Osteoblast (primary cell): ENCODE measurements around the gene C5AR1. TPM values are rescaled to one million over a fixed set of nuclear protein-coding genes. Genes with fewer than 3 reads are reported as not detected.
A peak's percentile ranks its signal among the peaks of the same experiment; 100 is the strongest.

Experiments
- DNase-seq: peaks from one replicate; pipeline ENCODE4 v3.0.0; 2011; ENCODE audit warnings: low spot score, mixed read lengths; ENCODE audit not compliant: insufficient read length; ENCODE audit errors: missing footprints
- H2AFZ ChIP-seq: 2 replicates; pipeline ENCODE4 v1.6.0; 2011; ENCODE audit warnings: mild to moderate bottlenecking, low read length
- H3K27ac ChIP-seq: 2 replicates; pipeline ENCODE4 v1.5.1; 2011; ENCODE audit warnings: mild to moderate bottlenecking, low read depth, low read length, moderate library complexity
- H3K27me3 ChIP-seq: 2 replicates; pipeline ENCODE4 v1.6.0; 2012; ENCODE audit warnings: mild to moderate bottlenecking, control low read depth, inconsistent platforms, low read length, moderate library complexity; ENCODE audit not compliant: insufficient read depth
- H3K36me3 ChIP-seq: 2 replicates; pipeline ENCODE4 v1.5.1; 2011; ENCODE audit warnings: mild to moderate bottlenecking, low read length, control low read depth, moderate library complexity; ENCODE audit not compliant: insufficient read depth
- H3K4me1 ChIP-seq: 2 replicates; pipeline ENCODE4 v1.5.1; 2011; ENCODE audit warnings: mild to moderate bottlenecking, low read length, control low read depth, moderate library complexity; ENCODE audit not compliant: insufficient read depth
- H3K4me2 ChIP-seq: 2 replicates; pipeline ENCODE4 v1.6.0; 2011; ENCODE audit warnings: mild to moderate bottlenecking, low read length; ENCODE audit not compliant: insufficient read depth
- H3K4me3 ChIP-seq: fragments of 200-600 bp; sonication (generic); 3 replicates; pipeline ENCODE4 v1.5.1; 2012; ENCODE audit warnings: mild to moderate bottlenecking, low read length, inconsistent platforms; ENCODE audit not compliant: insufficient read depth
- H3K79me2 ChIP-seq: 2 replicates; pipeline ENCODE4 v1.6.0; 2012; ENCODE audit warnings: mild to moderate bottlenecking, low read length, control low read depth, inconsistent platforms; ENCODE audit not compliant: insufficient read depth
- H3K9me3 ChIP-seq: 2 replicates; pipeline ENCODE4 v1.5.1; 2011; ENCODE audit warnings: low read depth, low read length, control low read depth
- H4K20me1 ChIP-seq: 2 replicates; pipeline ENCODE4 v1.6.0; 2012; ENCODE audit warnings: mild to moderate bottlenecking, low read length, control low read depth; ENCODE audit not compliant: insufficient read depth
- CTCF ChIP-seq: IDR thresholded peaks from 2 replicates; pipeline ENCODE4 v1.5.1; 2011; ENCODE audit warnings: mild to moderate bottlenecking, low read depth, low read length, moderate library complexity; ENCODE audit errors: extremely low read depth
- total RNA-seq: library from RNA; depleted of rRNA; stranded (reverse); fragments of >200 nt; gene quantifications from 2 replicates; pipeline ENCODE4 v1.2.3, GENCODE V29; 2012

C5AR1 gene
- total RNA-seq, 1 donor, result 0.72 TPM

- H3K36me3 ChIP-seq, result peaks cover 32% of the 10 kb centered on the region
Observed at GRCh38 chr19:47351548-47351947, 41.9 kb downstream of the C5AR1 start.

GRCh38 chr19:47352095-47352494 is 42.4 kb downstream of the C5AR1 start:
- Histone ChIP-seq H3K27me3 (no peaks in the 10 kb centered on the region), H3K4me1 (peaks cover 9% of the 10 kb centered on the region), H2AFZ (no peak overlapping the region), H3K4me3 (no peak overlapping the region), H4K20me1 (peaks cover 3% of the 10 kb centered on the region), H3K27ac (no peak overlapping the region), H3K4me2 (no peak overlapping the region), H3K36me3 (peaks cover 38% of the 10 kb centered on the region), H3K9me3 (no peaks in the 10 kb centered on the region), H3K79me2 (peaks cover 40% of the 10 kb centered on the region)
- peak; percentile 37 for DNase-seq
- TF ChIP-seq CTCF, result no peak

More at GRCh38 chr19:47351548-47351947, 41.9 kb downstream of the C5AR1 start:
- DNase-seq, result peak; percentile 90
- Histone ChIP-seq H3K27ac (no peak overlapping the region), H3K9me3 (no peaks in the 10 kb centered on the region), H3K27me3 (no peaks in the 10 kb centered on the region), H4K20me1 (peaks cover 3% of the 10 kb centered on the region), H2AFZ (no peak overlapping the region), H3K4me2 (no peak overlapping the region), H3K4me3 (no peak overlapping the region), H3K4me1 (peaks cover 9% of the 10 kb centered on the region), H3K79me2 (peaks cover 40% of the 10 kb centered on the region)
- no peak for TF ChIP-seq CTCF

- no peak overlapping the region for H3K4me2 ChIP-seq
- peaks cover 3% of the 10 kb centered on the region for H4K20me1 ChIP-seq
- peaks cover 9% of the 10 kb centered on the region for H3K4me1 ChIP-seq
- no peak overlapping the region for H3K27ac ChIP-seq
- H3K4me3 ChIP-seq, result no peak overlapping the region
- H3K9me3 ChIP-seq, result no peaks in the 10 kb centered on the region
- H3K27me3 ChIP-seq, result no peaks in the 10 kb centered on the region
- peaks cover 40% of the 10 kb centered on the region for H3K79me2 ChIP-seq
- H3K36me3 ChIP-seq, result peaks cover 50% of the 10 kb centered on the region
- no peak for DNase-seq
- no peak for TF ChIP-seq CTCF
- no peak overlapping the region for H2AFZ ChIP-seq
Observed at GRCh38 chr19:47353307-47353712, 43.6 kb downstream of the C5AR1 start.

- no peak for TF ChIP-seq CTCF
- peaks cover 3% of the 10 kb centered on the region for H4K20me1 ChIP-seq
- H3K79me2 ChIP-seq, result peaks cover 22% of the 10 kb centered on the region
- H3K4me2 ChIP-seq, result no peak overlapping the region
- no peak overlapping the region for H2AFZ ChIP-seq
- no peaks in the 10 kb centered on the region for H3K9me3 ChIP-seq
- no peak overlapping the region for H3K4me3 ChIP-seq
- H3K4me1 ChIP-seq, result no peaks in the 10 kb centered on the region
- H3K27me3 ChIP-seq, result no peaks in the 10 kb centered on the region
- DNase-seq, result no peak
- no peak overlapping the region for H3K27ac ChIP-seq
- H3K36me3 ChIP-seq, result peaks cover 77% of the 10 kb centered on the region
Observed at GRCh38 chr19:47356900-47357299, 47.2 kb downstream of the C5AR1 start.
